HCT116 (cell line): ENCODE results near the gene GSTM3. TPM values are rescaled to one million over a fixed set of nuclear protein-coding genes. Genes with fewer than 3 reads are reported as not detected.

ENCODE experiments used
- ATAC-seq: fragments of 200-7000 bp; cut with Tn5 transposase; 2 replicates; pipeline ENCODE4 v1.9.1; 2020; ENCODE audit warnings: mild to moderate bottlenecking, moderate library complexity
- BruUV-seq: library from RNA; stranded (reverse); fragments of 400-500 nt; replicated peaks from 2 replicates; lab custom pipeline; 2021; lab: Mats Ljungman, UMichigan
- CTCF ChIA-PET: fragments of 300-600 bp; sonication (Branson Sonifier 250); formaldehyde crosslinking; loops from one replicate; lab custom pipeline; 2021; ENCODE audit warnings: antibody characterized with exemption; lab: Charles Lee
- POLR2A ChIA-PET: fragments of 300-600, 350-600 bp; sonication (Branson Sonifier 250); formaldehyde crosslinking; loops from one replicate; lab custom pipeline; 2021; ENCODE audit warnings: antibody characterized with exemption; lab: Charles Lee
- RAD21 ChIA-PET, 2 experiments: fragments of 300-600 bp; sonication (Branson Sonifier 250); formaldehyde crosslinking; loops; one replicate each; lab custom pipeline; 2023; ENCODE audit warnings: low total read pairs in 2 of 2; ENCODE audit not compliant: uncharacterized antibody in 2 of 2, unreplicated experiment in 2 of 2, low non-redundant PET in 1 of 2; lab: Charles Lee
- DNase-seq: peaks from one replicate; pipeline ENCODE4 v3.0.0-alpha.2; 2010; ENCODE audit warnings: low read depth, low spot score
- H2AFZ ChIP-seq: fragments of 200-600 bp; shearing (Covaris generic), sonication (generic); 2 replicates; pipeline ENCODE4 v1.6.1; 2017; ENCODE audit warnings: low read depth, mixed run types, mixed read lengths, antibody characterized with exemption, low read length; ENCODE audit not compliant: poor library complexity, severe bottlenecking
- H3K27ac ChIP-seq: 2 replicates; pipeline ENCODE4 v1.5.1; 2012; ENCODE audit warnings: low read depth, low read length
- H3K27me3 ChIP-seq: fragments of 200-600 bp; sonication (generic); 2 replicates; pipeline ENCODE4 v1.6.1; 2016; ENCODE audit warnings: mixed run types, low read length, mixed read lengths; ENCODE audit not compliant: insufficient read depth
- H3K36me3 ChIP-seq, 2 experiments: fragments of 200-500 bp in 1 of 2; fragments of 200-600 bp in 1 of 2; sonication (Bioruptor generic) in 1 of 2; sonication (generic) in 1 of 2; 2 replicates each; pipeline versions ENCODE4 v1.5.1 to v1.6.1; 2014 to 2016; ENCODE audit warnings: low read length in 2 of 2, inconsistent platforms in 1 of 2, mixed read lengths in 1 of 2, mixed run types in 1 of 2; ENCODE audit not compliant: insufficient read depth in 2 of 2, control insufficient read depth in 1 of 2
- H3K4me1 ChIP-seq, 2 experiments: fragments of 200-600 bp in 1 of 2; sonication (generic) in 1 of 2; 2 replicates each; pipeline versions ENCODE4 v1.5.1 to v1.6.1; 2012 to 2017; ENCODE audit warnings: low read length in 2 of 2, inconsistent platforms in 1 of 2, mild to moderate bottlenecking in 1 of 2, mixed read lengths in 1 of 2, mixed run types in 1 of 2, moderate library complexity in 1 of 2; ENCODE audit not compliant: insufficient read depth in 2 of 2, control insufficient read depth in 1 of 2
- H3K4me2 ChIP-seq: fragments of 200-600 bp; sonication (generic); 2 replicates; pipeline ENCODE4 v1.6.1; 2017; ENCODE audit warnings: mixed run types, low read length, mixed read lengths
- H3K4me3 ChIP-seq, 2 experiments: fragments of 200-600 bp in 1 of 2; sonication (generic) in 1 of 2; replicated peaks in 1 of 2; 2 replicates each; pipeline ENCODE4 v1.5.1; 2011 to 2016; ENCODE audit warnings: low read length in 2 of 2, control low read depth in 1 of 2, low read depth in 1 of 2, mild to moderate bottlenecking in 1 of 2, mixed read lengths in 1 of 2, mixed run types in 1 of 2
- H3K79me2 ChIP-seq: fragments of 200-600 bp; sonication (generic); 2 replicates; pipeline ENCODE4 v1.6.1; 2017; ENCODE audit warnings: mild to moderate bottlenecking, mixed run types, low read length, moderate library complexity, mixed read lengths; ENCODE audit not compliant: insufficient read depth
- H3K9ac ChIP-seq: fragments of 200-600 bp; sonication (generic); 2 replicates; pipeline ENCODE4 v1.6.1; 2016; ENCODE audit warnings: low read length, mixed read lengths
- H3K9me2 ChIP-seq: fragments of 200-600 bp; sonication (generic), shearing (Covaris generic); 2 replicates; pipeline ENCODE4 v1.6.1; 2017; ENCODE audit warnings: mixed run types, mild to moderate bottlenecking, moderate library complexity; ENCODE audit not compliant: insufficient read depth
- H3K9me3 ChIP-seq, 2 experiments: fragments of 200-500 bp in 1 of 2; fragments of 200-600 bp in 1 of 2; sonication (Bioruptor generic) in 1 of 2; sonication (generic) in 1 of 2; 2 replicates each; pipeline ENCODE4 v1.6.1; 2014 to 2017; ENCODE audit warnings: low read length in 2 of 2, mixed read lengths in 2 of 2, inconsistent platforms in 1 of 2, low read depth in 1 of 2, mild to moderate bottlenecking in 1 of 2, mixed run types in 1 of 2, moderate library complexity in 1 of 2; ENCODE audit not compliant: control insufficient read depth in 1 of 2, insufficient read depth in 1 of 2
- H4K20me1 ChIP-seq: fragments of 200-600 bp; sonication (generic), shearing (Covaris generic); 2 replicates; pipeline ENCODE4 v1.6.1; 2017; ENCODE audit warnings: mixed run types, mild to moderate bottlenecking, moderate library complexity; ENCODE audit not compliant: insufficient read depth
- CEBPB ChIP-seq: IDR thresholded peaks from 2 replicates; pipeline ENCODE4 v1.6.1; 2012; ENCODE audit warnings: low read depth
- EGR1 ChIP-seq: IDR thresholded peaks from 2 replicates; pipeline ENCODE4 v1.6.1; 2012; ENCODE audit warnings: low read depth
- ELF1 ChIP-seq: IDR thresholded peaks from 2 replicates; pipeline ENCODE4 v1.6.1; 2012; ENCODE audit warnings: low read depth, borderline replicate concordance
- EZH2 ChIP-seq: fragments of 200-600 bp; sonication (generic); IDR thresholded peaks from 2 replicates; pipeline ENCODE4 v1.6.1; 2017; ENCODE audit warnings: antibody characterized with exemption, mixed run types
- FOSL1 ChIP-seq: IDR thresholded peaks from 2 replicates; pipeline ENCODE4 v1.6.1; 2012; ENCODE audit warnings: low read depth
- JUND ChIP-seq: IDR thresholded peaks from 2 replicates; pipeline ENCODE4 v1.6.1; 2012
- POLR2A ChIP-seq: IDR thresholded peaks from 2 replicates; pipeline ENCODE4 v1.7.0; 2011; ENCODE audit warnings: borderline replicate concordance; ENCODE audit not compliant: insufficient read depth, insufficient read length; ENCODE audit errors: extremely low read depth
- POLR2AphosphoS5 ChIP-seq: IDR thresholded peaks from 2 replicates; pipeline ENCODE4 v1.6.1; 2011; ENCODE audit warnings: mild to moderate bottlenecking, low read depth, low read length, moderate library complexity
- RAD21 ChIP-seq: IDR thresholded peaks from 2 replicates; pipeline ENCODE4 v1.6.1; 2012; ENCODE audit warnings: low read depth, mild to moderate bottlenecking
- SIN3A ChIP-seq: IDR thresholded peaks from 2 replicates; pipeline ENCODE4 v1.6.1; 2012; ENCODE audit warnings: low read depth
- SRF ChIP-seq: IDR thresholded peaks from 2 replicates; pipeline ENCODE4 v1.6.1; 2012; ENCODE audit warnings: low read depth
- TCF7L2 ChIP-seq: IDR thresholded peaks from 2 replicates; pipeline ENCODE4 v1.7.0; 2011; ENCODE audit warnings: borderline replicate concordance, inconsistent platforms; ENCODE audit not compliant: insufficient read depth, insufficient read length; ENCODE audit errors: extremely low read depth
- ZNF274 ChIP-seq: fragments of 200-500 bp; sonication (Bioruptor generic); IDR thresholded peaks from 2 replicates; pipeline ENCODE4 v1.6.1; 2014; ENCODE audit warnings: mild to moderate bottlenecking, low read depth, low read length, inconsistent platforms
- intact Hi-C: fragments of 100-400 bp; cut with micrococcal nuclease; formaldehyde crosslinking; loops from 2 replicates; pipeline ENCODE4 v1.10.0; 2022
- total RNA-seq: library from RNA; stranded (reverse); gene quantifications from one replicate; pipeline ENCODE4 v1.2.1, GENCODE V29; 2021; ENCODE audit not compliant: unreplicated experiment
- TF ChIP-seq, protein P1 (sequence below): IDR thresholded peaks from 2 replicates; pipeline ENCODE4 v1.6.1; 2012
- TF ChIP-seq, protein P2 (sequence below): IDR thresholded peaks from 2 replicates; pipeline ENCODE4 v1.6.1; 2011; ENCODE audit warnings: mild to moderate bottlenecking, low read length, moderate library complexity; ENCODE audit not compliant: insufficient replicate concordance; ENCODE audit errors: extremely low read depth

The GSTM3 gene
- total RNA-seq, 1 experiment from 2014 or later: 0.39 TPM

DNA sequence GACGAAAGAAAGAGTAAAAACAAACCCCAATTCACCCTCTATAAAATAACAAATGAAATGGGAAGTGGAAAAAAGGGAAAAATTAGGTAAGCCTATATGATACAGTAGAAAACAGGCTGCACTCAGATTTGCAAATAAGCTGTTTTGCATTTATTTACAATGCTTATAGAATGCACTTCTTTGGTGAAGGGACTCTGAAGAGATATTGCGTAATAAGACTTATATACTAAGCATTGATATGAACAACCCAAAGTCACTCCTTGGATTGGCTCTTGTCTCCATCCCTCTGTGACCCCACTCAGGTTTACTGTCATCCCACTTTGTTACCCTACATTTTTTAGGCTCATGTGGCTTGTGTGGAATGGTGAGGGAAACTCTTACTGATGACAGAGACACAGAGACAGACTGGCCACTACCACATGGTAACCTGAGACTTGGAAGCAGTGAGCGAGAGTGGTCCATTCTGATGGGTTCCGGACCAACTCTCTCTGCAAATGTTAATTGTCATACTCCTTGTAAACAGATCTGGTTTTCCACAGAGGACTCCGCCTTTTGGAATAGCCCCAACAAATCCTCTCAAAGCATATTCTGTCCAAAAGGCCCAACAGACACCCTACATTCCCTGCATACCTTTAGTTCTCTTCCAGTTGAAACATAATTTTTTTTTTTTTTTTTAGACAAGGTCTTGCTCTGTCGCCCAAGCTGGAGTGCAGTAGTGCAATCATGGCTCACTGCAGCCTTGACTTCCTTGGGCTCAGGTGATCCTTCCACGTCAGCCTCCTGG lies 17.7 kb downstream of the GSTM3 start:
- Histone ChIP-seq H3K9me2 (no peaks in the 10 kb centered on the region), H3K27me3 (no peaks in the 10 kb centered on the region), H3K4me3 (no peak overlapping the region), H3K79me2 (no peaks in the 10 kb centered on the region), H4K20me1 (no peaks in the 10 kb centered on the region), H3K9ac (no peak overlapping the region), H3K36me3 (no peaks in the 10 kb centered on the region), H3K4me1 (peaks cover 0 to 14% of the 10 kb centered on the region in 2 experiments; a peak in 2 of 4 replicates), H3K9me3 (no peaks in the 10 kb centered on the region), H3K27ac (no peak overlapping the region), H2AFZ (no peak overlapping the region), H3K4me2 (no peak overlapping the region)
- ChIA-PET POLR2A (no interaction called here), CTCF (no interaction called here), RAD21 (no interaction called here)
- ATAC-seq (no peak), DNase-seq (no peak)
- BruUV-seq: no TSS peak
- intact Hi-C loops: no loop called here
- no peak for TF ChIP-seq ELF1
- no peak for TF ChIP-seq SIN3A
- TF ChIP-seq JUND: no peak

DNA sequence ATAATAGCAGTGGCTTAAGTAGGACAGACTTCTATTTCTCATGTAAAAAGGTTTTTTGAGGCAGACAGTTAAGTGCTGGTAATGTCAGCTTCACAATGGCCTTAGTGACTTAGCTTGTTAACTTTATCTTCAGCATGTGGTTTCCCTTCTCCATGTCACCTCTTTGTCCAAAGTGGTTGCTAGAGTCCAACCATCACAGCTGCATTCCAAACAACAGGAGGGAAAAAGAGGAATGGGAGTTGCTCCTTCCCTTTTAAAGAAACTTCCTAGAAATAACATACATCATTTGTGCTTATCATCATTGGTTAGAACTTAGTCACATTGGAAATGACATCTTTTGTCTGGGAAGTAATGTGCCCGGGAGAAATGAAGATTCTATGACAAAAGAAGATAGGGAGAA lies 18.9 kb downstream of the GSTM3 start:
- DNase-seq: no peak
- no peak overlapping the region for H3K4me2 ChIP-seq
- ATAC-seq: no peak
- ChIA-PET POLR2A (no interaction called here), CTCF (no interaction called here), RAD21 (no interaction called here)
- intact Hi-C loops: no loop called here
- no peaks in the 10 kb centered on the region for H3K9me2 ChIP-seq
- no peaks in the 10 kb centered on the region for H3K27me3 ChIP-seq
- H3K36me3 ChIP-seq: no peaks in the 10 kb centered on the region
- no peak overlapping the region for H3K4me3 ChIP-seq
- H2AFZ ChIP-seq: no peak overlapping the region
- TF ChIP-seq ZNF274 (no peak), EZH2 (no peak), RAD21 (no peak), EGR1 (no peak), CEBPB (no peak), POLR2AphosphoS5 (no peak), ELF1 (no peak), TCF7L2 (no peak), FOSL1 (no peak), SRF (no peak), JUND (no peak), POLR2A (no peak)
- TF ChIP-seq, protein P1, sequence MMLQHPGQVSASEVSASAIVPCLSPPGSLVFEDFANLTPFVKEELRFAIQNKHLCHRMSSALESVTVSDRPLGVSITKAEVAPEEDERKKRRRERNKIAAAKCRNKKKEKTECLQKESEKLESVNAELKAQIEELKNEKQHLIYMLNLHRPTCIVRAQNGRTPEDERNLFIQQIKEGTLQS: no peak
- TF ChIP-seq, protein P2, sequence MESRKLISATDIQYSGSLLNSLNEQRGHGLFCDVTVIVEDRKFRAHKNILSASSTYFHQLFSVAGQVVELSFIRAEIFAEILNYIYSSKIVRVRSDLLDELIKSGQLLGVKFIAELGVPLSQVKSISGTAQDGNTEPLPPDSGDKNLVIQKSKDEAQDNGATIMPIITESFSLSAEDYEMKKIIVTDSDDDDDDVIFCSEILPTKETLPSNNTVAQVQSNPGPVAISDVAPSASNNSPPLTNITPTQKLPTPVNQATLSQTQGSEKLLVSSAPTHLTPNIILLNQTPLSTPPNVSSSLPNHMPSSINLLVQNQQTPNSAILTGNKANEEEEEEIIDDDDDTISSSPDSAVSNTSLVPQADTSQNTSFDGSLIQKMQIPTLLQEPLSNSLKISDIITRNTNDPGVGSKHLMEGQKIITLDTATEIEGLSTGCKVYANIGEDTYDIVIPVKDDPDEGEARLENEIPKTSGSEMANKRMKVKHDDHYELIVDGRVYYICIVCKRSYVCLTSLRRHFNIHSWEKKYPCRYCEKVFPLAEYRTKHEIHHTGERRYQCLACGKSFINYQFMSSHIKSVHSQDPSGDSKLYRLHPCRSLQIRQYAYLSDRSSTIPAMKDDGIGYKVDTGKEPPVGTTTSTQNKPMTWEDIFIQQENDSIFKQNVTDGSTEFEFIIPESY: no peak
- H3K27ac ChIP-seq: no peak overlapping the region
- H3K4me1 ChIP-seq: peaks cover 0 to 14% of the 10 kb centered on the region in 2 experiments; a peak in 2 of 4 replicates
- no peaks in the 10 kb centered on the region for H3K9me3 ChIP-seq
- no peaks in the 10 kb centered on the region for H4K20me1 ChIP-seq
- H3K9ac ChIP-seq: no peak overlapping the region
- no TSS peak for BruUV-seq
- H3K79me2 ChIP-seq: no peaks in the 10 kb centered on the region
